H1 (cell line): Measurements from ENCODE around the gene KCNH1.

Experiments used
- BACH1 ChIP-seq: IDR thresholded peaks from 2 replicates; pipeline ENCODE4 v1.6.1; 2012; ENCODE audit warnings: low read length, improper control_type of control experiment
- CTCF ChIP-seq, 3 experiments: IDR thresholded peaks; 1 replicate in 2 of 3; 2 replicates in 1 of 3; pipeline versions ENCODE4 v1.5.1 to v1.6.1; 2011; ENCODE audit warnings: low read length in 3 of 3, mild to moderate bottlenecking in 3 of 3, inconsistent platforms in 2 of 3, low read depth in 1 of 3, moderate library complexity in 1 of 3; ENCODE audit not compliant: insufficient read depth in 1 of 3; ENCODE audit errors: control extremely low read depth in 1 of 3
- E2F6 ChIP-seq: IDR thresholded peaks from 2 replicates; pipeline ENCODE4 v1.6.1; 2012; ENCODE audit warnings: inconsistent platforms
- EZH2 ChIP-seq: fragments of 200-600 bp; sonication (generic); IDR thresholded peaks from 2 replicates; pipeline ENCODE4 v1.7.1; 2012; ENCODE audit warnings: low read depth, mild to moderate bottlenecking, moderate library complexity, low read length, inconsistent platforms; ENCODE audit not compliant: severe bottlenecking
- JUN ChIP-seq: IDR thresholded peaks from 2 replicates; pipeline ENCODE4 v1.6.1; 2011; ENCODE audit warnings: low read depth, mild to moderate bottlenecking, improper control_type of control experiment, low read length
- KDM1A ChIP-seq: fragments of 200-600, 300-600 bp; sonication (generic); IDR thresholded peaks from 2 replicates; pipeline ENCODE4 v1.7.1; 2016; ENCODE audit warnings: mild to moderate bottlenecking, low read length, borderline replicate concordance
- KDM4A ChIP-seq: IDR thresholded peaks from one replicate; pipeline ENCODE4 v1.7.1; 2012; ENCODE audit warnings: low read depth, mild to moderate bottlenecking, moderate library complexity, low read length, inconsistent platforms; ENCODE audit not compliant: severe bottlenecking
- POLR2AphosphoS5 ChIP-seq: IDR thresholded peaks from 2 replicates; pipeline ENCODE4 v1.6.1; 2011; ENCODE audit warnings: low read depth, low read length
- POU5F1 ChIP-seq: IDR thresholded peaks from 2 replicates; pipeline ENCODE4 v1.6.1; 2011; ENCODE audit warnings: low read depth, mild to moderate bottlenecking, low read length, moderate library complexity
- RFX5 ChIP-seq: IDR thresholded peaks from 2 replicates; pipeline ENCODE4 v1.6.1; 2011; ENCODE audit warnings: low read depth, low read length, improper control_type of control experiment, borderline replicate concordance
- SUZ12 ChIP-seq: fragments of 200-600 bp; sonication (generic); IDR thresholded peaks from 2 replicates; pipeline ENCODE4 v1.6.1; 2012; ENCODE audit warnings: mild to moderate bottlenecking, inconsistent platforms, low read length, moderate library complexity, mixed read lengths
- TEAD4 ChIP-seq: IDR thresholded peaks from 2 replicates; pipeline ENCODE4 v1.6.1; 2012; ENCODE audit warnings: low read depth, low read length, inconsistent platforms, mixed read lengths
- YY1 ChIP-seq: IDR thresholded peaks from 2 replicates; pipeline ENCODE4 v1.6.1; 2011; ENCODE audit warnings: low read depth, mild to moderate bottlenecking, low read length
- ZNF274 ChIP-seq: IDR thresholded peaks from 2 replicates; pipeline ENCODE4 v1.7.0; 2012; ENCODE audit warnings: low read length, borderline replicate concordance; ENCODE audit errors: extremely low read depth

DNA sequence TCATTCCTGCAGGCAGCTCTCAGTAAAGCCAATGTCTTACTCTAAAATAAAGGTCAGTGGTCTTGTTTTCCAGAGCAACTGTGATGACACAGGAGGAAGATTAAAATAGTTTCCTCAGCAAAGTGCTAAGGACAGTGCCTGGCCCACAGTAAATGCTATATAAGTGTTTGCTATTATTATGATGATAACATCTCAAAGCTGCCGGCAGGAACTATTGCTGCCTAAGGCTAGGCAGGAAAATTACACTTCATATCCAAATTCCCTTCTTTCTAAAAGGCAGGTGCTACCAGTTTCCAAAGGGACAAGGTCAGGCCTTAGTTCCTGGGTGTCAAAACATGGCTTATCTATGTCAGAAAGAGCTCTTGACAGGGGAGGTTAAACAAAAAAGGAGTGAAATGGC is 403.9 kb downstream of the KCNH1 start:
- no peak for TF ChIP-seq POLR2AphosphoS5
- TF ChIP-seq CTCF (IDR thresholded peaks at IDR 0.05; ENCODE audit: control extremely low read depth in 1 of 3, insufficient read depth in 1 of 3, low read depth in 1 of 3, low read length in 3 of 3): no peak
- no peak for TF ChIP-seq RFX5
- no peak for TF ChIP-seq SUZ12
- TF ChIP-seq BACH1: no peak
- TF ChIP-seq KDM1A: no peak
- no peak for TF ChIP-seq JUN
- TF ChIP-seq TEAD4: no peak
- no peak for TF ChIP-seq ZNF274
- no peak for TF ChIP-seq E2F6
- TF ChIP-seq POU5F1: no peak
- TF ChIP-seq KDM4A: no peak
- TF ChIP-seq EZH2: no peak
- TF ChIP-seq YY1: no peak
